Ishikawa (cell line): ENCODE data around the gene ARID4B.

ENCODE experiments used
- CEBPB ChIP-seq: IDR thresholded peaks from 2 replicates; pipeline ENCODE4 v1.6.1; 2012
- CREB1 ChIP-seq: IDR thresholded peaks from 2 replicates; pipeline ENCODE4 v1.6.1; 2012; ENCODE audit warnings: low read depth
- NFIC ChIP-seq: IDR thresholded peaks from 2 replicates; pipeline ENCODE4 v1.6.1; 2012

DNA sequence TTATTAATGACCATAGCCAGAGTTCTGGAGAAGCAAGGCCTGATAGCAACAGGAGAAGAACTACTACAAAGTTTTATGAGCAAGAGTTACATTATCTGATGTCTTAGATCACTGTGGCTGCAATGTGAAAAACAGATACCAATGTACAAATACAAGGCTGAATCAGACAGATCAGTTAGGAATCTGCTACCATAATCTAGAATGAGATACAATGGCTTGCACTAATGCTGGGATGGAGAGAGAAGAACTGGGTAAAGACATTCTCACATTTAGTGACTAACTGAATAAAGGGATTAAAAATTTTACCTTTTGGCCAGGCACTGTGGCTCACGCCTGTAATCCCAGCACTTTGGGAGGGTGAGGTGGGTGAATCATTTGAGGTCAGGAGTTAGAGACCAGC, 41.3 kb downstream of the ARID4B start:
- no peak for TF ChIP-seq CREB1
- TF ChIP-seq NFIC, result no peak
- TF ChIP-seq CEBPB, result no peak
